Bronchial epithelial cell (primary cell): ENCODE data around the gene KIAA0513. TPM values are rescaled to one million over a fixed set of nuclear protein-coding genes. Genes with fewer than 3 reads are reported as not detected.

Experiments used
- DNase-seq: peaks from one replicate; pipeline ENCODE4 v3.0.0-alpha.2; 2010; ENCODE audit warnings: low read depth
- FAIRE-seq: peaks from 2 replicates; lab custom pipeline; 2011; peaks lifted over from hg19 to GRCh38; lab: Jason Lieb, UNC
- H3K27me3 ChIP-seq: 2 replicates; pipeline ENCODE4 v1.5.1; 2011; ENCODE audit warnings: low read length; ENCODE audit not compliant: control insufficient read depth, insufficient read depth
- H3K36me3 ChIP-seq: 2 replicates; pipeline ENCODE4 v1.5.1; 2011; ENCODE audit warnings: low read length; ENCODE audit not compliant: control insufficient read depth, insufficient read depth
- H3K4me3 ChIP-seq: 2 replicates; pipeline ENCODE4 v1.5.1; 2011; ENCODE audit warnings: mild to moderate bottlenecking, low read depth, low read length, control low read depth
- total RNA-seq: library from RNA; depleted of rRNA; stranded (reverse); fragments of >200 nt; gene quantifications from 2 replicates; pipeline ENCODE4 v1.2.1, GENCODE V29; 2014
- TF ChIP-seq, protein P1 (sequence below): IDR thresholded peaks from 2 replicates; pipeline ENCODE4 v1.5.1; 2011; ENCODE audit warnings: mild to moderate bottlenecking, moderate library complexity, low read length, control low read depth, inconsistent platforms; ENCODE audit not compliant: insufficient read depth, severe bottlenecking

Gene KIAA0513, protein sequence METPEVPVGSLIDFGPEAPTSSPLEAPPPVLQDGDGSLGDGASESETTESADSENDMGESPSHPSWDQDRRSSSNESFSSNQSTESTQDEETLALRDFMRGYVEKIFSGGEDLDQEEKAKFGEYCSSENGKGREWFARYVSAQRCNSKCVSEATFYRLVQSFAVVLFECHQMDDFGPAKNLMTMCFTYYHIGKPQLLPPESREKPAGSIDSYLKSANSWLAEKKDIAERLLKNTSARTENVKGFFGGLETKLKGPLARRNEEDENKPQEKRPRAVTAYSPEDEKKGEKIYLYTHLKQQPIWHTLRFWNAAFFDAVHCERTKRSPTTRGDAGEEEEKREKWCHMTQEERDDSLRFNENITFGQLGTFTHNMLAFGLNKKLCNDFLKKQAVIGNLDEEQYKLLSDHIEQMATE
- 7.1 and 9.3 TPM in 2 replicates for total RNA-seq

DNA sequence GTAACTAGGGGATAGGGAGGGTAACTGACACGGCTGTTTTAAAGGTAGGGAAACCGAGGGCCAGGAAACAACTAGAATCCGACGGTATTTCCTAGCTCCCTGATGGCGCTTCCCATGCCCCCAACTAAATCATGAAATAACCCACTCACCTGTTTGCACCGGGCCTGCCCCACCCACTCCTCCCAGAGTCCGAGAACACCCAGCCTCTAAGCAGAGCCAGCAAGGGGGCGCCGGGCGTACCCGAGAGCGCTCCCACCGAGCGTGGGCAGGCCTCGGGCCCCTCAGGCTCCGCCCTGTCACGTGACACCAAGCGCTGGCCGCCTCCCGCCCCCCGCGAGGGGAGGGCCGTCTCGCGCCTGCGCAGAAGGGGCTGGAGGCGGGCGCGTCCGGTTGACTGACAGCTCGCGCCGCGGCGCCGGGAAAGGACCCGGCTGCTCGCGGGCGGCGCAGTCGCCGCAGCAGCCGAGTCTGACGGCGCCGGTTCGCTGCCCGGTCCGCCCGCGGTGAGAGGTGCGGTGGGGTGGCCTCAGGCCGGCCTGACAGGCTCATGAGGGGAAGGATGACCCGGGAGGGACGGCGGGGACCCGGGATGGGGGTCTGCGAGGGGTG lies at the start of gene KIAA0513:
Gene KIAA0513 (plus strand): TSS at position 447 of the 609 bp plus-strand sequence. CDS start 39,277 bp downstream, outside the sequence.
- Histone ChIP-seq H3K4me3 (peak within 1 kb of the TSS; percentile 76), H3K36me3 (peaks cover 4% of the 10 kb centered on the region), H3K27me3 (no peaks in the 10 kb centered on the region)
- FAIRE-seq (no peak), DNase-seq (peak; percentile 68)
- TF ChIP-seq, protein P1, sequence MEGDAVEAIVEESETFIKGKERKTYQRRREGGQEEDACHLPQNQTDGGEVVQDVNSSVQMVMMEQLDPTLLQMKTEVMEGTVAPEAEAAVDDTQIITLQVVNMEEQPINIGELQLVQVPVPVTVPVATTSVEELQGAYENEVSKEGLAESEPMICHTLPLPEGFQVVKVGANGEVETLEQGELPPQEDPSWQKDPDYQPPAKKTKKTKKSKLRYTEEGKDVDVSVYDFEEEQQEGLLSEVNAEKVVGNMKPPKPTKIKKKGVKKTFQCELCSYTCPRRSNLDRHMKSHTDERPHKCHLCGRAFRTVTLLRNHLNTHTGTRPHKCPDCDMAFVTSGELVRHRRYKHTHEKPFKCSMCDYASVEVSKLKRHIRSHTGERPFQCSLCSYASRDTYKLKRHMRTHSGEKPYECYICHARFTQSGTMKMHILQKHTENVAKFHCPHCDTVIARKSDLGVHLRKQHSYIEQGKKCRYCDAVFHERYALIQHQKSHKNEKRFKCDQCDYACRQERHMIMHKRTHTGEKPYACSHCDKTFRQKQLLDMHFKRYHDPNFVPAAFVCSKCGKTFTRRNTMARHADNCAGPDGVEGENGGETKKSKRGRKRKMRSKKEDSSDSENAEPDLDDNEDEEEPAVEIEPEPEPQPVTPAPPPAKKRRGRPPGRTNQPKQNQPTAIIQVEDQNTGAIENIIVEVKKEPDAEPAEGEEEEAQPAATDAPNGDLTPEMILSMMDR: peak; percentile 28

DNA sequence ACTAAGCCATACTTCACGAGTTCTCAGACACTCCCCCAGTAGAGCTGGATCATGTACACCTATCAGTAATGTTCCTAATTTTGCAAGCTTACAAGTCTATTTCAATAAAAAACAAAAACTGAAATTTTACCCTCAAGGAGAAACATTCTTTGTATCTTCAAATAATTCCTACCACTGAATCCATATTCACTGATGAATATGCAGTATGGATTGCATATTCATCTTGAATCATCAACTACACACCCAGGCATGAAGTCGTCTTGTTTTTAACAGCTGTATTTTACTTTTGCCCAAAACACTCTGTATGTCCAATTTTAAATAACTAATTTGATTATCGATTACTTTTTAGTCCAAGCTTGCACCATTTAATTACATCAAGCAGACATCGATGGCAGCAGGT lies 48.1 kb upstream of the KIAA0513 start:
- FAIRE-seq (no peak), DNase-seq (peak; percentile 73)
- TF ChIP-seq, protein P1: no peak
- Histone ChIP-seq H3K36me3 (peaks cover 39% of the 10 kb centered on the region), H3K27me3 (no peaks in the 10 kb centered on the region), H3K4me3 (no peak overlapping the region)

DNA sequence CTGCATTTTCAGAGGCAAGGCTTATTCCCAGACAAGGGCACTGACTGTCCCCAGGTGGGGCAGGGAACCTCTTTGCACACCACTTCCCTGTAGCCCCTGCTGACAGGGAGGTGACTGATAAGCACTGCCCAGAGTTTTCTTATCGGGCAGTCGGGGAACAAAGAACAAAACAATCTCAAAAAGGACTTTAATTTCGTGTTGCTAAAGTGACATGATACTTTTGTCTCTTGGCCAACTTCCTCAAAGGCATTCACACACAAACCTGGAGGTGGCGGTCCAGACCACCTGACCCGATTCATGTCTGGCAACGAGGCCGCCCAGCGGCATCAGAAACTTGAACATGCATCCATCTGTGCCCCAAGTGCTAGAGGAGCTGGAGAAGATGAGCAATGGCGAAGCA lies 45.2 kb upstream of the KIAA0513 start:
- TF ChIP-seq, protein P1: peak; percentile 39
- peaks cover 20% of the 10 kb centered on the region for H3K36me3 ChIP-seq
- no peaks in the 10 kb centered on the region for H3K27me3 ChIP-seq
- H3K4me3 ChIP-seq: no peak overlapping the region
- FAIRE-seq: no peak
- no peak for DNase-seq

DNA sequence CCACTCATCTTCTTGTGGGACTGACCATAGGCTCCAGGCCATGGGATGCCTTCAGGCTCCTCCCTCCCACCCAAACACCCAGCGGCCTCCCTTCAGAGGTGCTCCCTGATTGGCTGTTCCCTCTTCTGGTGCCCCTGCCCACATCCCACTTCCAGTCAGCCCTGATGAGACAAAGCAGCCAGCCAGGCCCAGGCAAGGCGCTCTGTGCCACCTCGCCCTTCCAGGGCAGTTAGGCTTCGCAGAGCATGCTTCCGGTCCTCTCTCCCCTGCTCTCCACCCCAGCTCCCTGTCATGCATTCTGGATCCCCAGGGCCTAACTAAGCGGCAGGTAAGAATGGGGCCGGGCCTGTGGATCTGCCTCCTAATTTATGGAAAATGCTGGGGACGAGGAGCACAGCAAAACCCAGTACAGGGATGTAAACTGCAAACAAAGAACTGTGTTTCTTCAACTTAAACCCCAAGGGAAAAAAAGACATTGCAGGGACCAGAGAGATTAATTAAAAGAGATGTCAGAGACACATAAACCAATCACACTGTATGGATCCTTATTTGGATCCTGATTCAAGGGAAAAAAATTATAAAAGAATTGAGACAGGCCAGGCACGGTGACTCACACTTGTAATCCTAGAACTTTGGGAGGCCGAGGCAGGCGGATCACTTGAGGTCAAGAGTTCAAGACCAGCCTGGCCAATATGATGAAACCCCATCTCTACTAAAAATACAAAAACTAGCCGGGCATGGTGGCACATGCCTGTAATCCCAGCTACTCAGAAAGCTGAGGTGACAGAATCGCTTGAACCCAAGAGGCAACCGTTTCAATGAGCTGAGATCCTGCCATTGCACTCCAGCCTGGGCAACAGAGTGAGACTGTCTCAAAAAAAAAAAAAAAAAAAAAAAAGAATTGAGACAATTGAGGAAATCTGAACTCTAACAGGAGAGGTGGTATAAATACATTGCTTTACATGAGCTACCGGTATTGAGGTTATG lies 42.2 kb upstream of the KIAA0513 start:
- peak; percentile 83 for DNase-seq
- Histone ChIP-seq H3K27me3 (no peaks in the 10 kb centered on the region), H3K36me3 (peaks cover 27% of the 10 kb centered on the region), H3K4me3 (no peak overlapping the region)
- TF ChIP-seq, protein P1: no peak
- FAIRE-seq: no peak

DNA sequence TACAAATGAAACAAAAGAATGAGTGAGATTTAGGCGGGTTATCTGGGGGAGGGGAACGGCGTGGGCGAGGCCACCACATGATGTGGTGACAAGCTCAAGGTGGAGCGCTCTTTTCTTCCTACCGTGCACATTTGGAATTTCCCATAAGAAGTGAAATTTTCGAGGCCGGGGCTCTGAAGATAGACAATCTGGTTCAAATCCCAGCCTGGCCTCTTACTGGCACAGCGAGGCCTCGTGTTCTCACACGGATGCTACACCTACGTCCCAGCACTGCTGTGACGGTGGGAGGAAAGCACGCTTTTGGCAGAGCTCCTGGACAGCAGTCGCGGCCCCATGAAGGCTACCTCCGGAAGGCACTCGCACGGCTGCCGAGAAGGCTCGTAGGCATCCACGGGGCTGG lies 41.5 kb upstream of the KIAA0513 start:
- Histone ChIP-seq H3K27me3 (no peaks in the 10 kb centered on the region), H3K4me3 (no peak overlapping the region), H3K36me3 (peaks cover 28% of the 10 kb centered on the region)
- TF ChIP-seq, protein P1: no peak
- DNase-seq: peak; percentile 48
- FAIRE-seq: no peak
